T-cell (primary cell): ENCODE measurements around the gene NPHP4. TPM values are rescaled to one million over a fixed set of nuclear protein-coding genes. Genes with fewer than 3 reads are reported as not detected.
"Not testable (repeated sequence)": the region's sequence is repeated elsewhere in the genome, so short reads cannot be mapped to it uniquely, and the experiment has no call there.

Experiments
- ATAC-seq, 4 experiments: fragments of 200-7000 bp in 3 of 4; fragments of 150-1000 bp in 1 of 4; cut with Tn5 transposase; replicated peaks in 1 of 4; 1 replicate in 3 of 4; 2 replicates in 1 of 4; pipeline ENCODE4 v1.10.0; 2021; ENCODE audit warnings: moderate library complexity in 3 of 4, mild to moderate bottlenecking in 2 of 4, moderate number of reproducible peaks in 1 of 4
- CTCF ChIA-PET, 2 donors: fragments of 300-600 bp; sonication (Branson Sonifier 250); formaldehyde crosslinking; loops; one replicate each; lab custom pipeline; 2022; ENCODE audit warnings: antibody characterized with exemption in 2 of 2; lab: Charles Lee
- POLR2A ChIA-PET, 2 donors: fragments of 300-600 bp; sonication (Branson Sonifier 250); formaldehyde crosslinking; loops; one replicate each; lab custom pipeline; 2022; ENCODE audit warnings: antibody characterized with exemption in 2 of 2; lab: Charles Lee
- DNase-seq, 35 experiments: peaks; one replicate each; pipeline versions ENCODE4 v3.0.0 to v3.0.0-alpha.2; 2013 to 2023
- H3K27ac ChIP-seq: one replicate; pipeline ENCODE4 v1.5.1; 2013; ENCODE audit warnings: low read length
- H3K27me3 ChIP-seq, 2 experiments: replicated peaks in 1 of 2; 1 replicate in 1 of 2; 2 replicates in 1 of 2; pipeline versions ENCODE4 v1.6.1 to v1.7.0; 2013; ENCODE audit warnings: low read length in 1 of 2, mixed read lengths in 1 of 2; ENCODE audit not compliant: control insufficient read depth in 2 of 2, insufficient read depth in 2 of 2; ENCODE audit errors: extremely low read depth in 1 of 2
- H3K36me3 ChIP-seq, 2 donors: 1 replicate in 1 of 2; 2 replicates in 1 of 2; pipeline versions ENCODE4 v1.6.1 to v1.7.0; 2013; ENCODE audit warnings: low read length in 1 of 2; ENCODE audit not compliant: control insufficient read depth in 2 of 2, insufficient read depth in 1 of 2; ENCODE audit errors: extremely low read depth in 1 of 2
- H3K4me1 ChIP-seq, 2 experiments: 1 replicate in 1 of 2; 2 replicates in 1 of 2; pipeline versions ENCODE4 v1.6.1 to v1.7.0; 2013; ENCODE audit warnings: low read length in 2 of 2, mixed read lengths in 1 of 2; ENCODE audit not compliant: insufficient read depth in 2 of 2, control insufficient read depth in 1 of 2; ENCODE audit errors: extremely low read depth in 1 of 2
- H3K4me3 ChIP-seq, 2 donors: 1 replicate in 1 of 2; 2 replicates in 1 of 2; pipeline versions ENCODE4 v1.5.1 to v1.7.0; 2013; ENCODE audit warnings: mild to moderate bottlenecking in 2 of 2, low read length in 1 of 2, moderate library complexity in 1 of 2; ENCODE audit not compliant: control insufficient read depth in 1 of 2; ENCODE audit errors: extremely low read depth in 1 of 2
- H3K9me3 ChIP-seq: 2 replicates; pipeline ENCODE4 v1.7.0; 2013
- H3K27ac Mint-ChIP-seq, 2 donors: one replicate each; pipeline ENCODE4 v1.8.0; 2020 to 2021; ENCODE audit warnings: mild to moderate bottlenecking in 2 of 2, mixed read lengths in 2 of 2
- H3K27me3 Mint-ChIP-seq, 2 donors: one replicate each; pipeline ENCODE4 v1.8.0; 2021 to 2022; ENCODE audit warnings: mixed read lengths in 2 of 2
- H3K36me3 Mint-ChIP-seq: one replicate; pipeline ENCODE4 v1.8.0; 2021; ENCODE audit warnings: mixed read lengths
- H3K4me1 Mint-ChIP-seq, 3 donors: one replicate each; pipeline ENCODE4 v1.8.0; 2020 to 2022; ENCODE audit warnings: mixed read lengths in 3 of 3, mild to moderate bottlenecking in 1 of 3
- H3K4me3 Mint-ChIP-seq, 3 donors: one replicate each; pipeline ENCODE4 v1.8.0; 2020 to 2022; ENCODE audit warnings: mild to moderate bottlenecking in 3 of 3, mixed read lengths in 3 of 3, moderate library complexity in 3 of 3
- H3K9me3 Mint-ChIP-seq, 3 donors: one replicate each; pipeline ENCODE4 v1.8.0; 2020 to 2022; ENCODE audit warnings: mixed read lengths in 3 of 3
- WGBS: methylation state at CpG from one replicate; pipeline ENCODE4 v1.1.5; 2013; ENCODE audit warnings: missing lambda C conversion rate; ENCODE audit not compliant: insufficient coverage; 5-methylcytosine and 5-hydroxymethylcytosine counted together
- total RNA-seq, 35 experiments: library from RNA in 6 of 35; stranded (reverse) in 6 of 35; fragments of 120-200 nt in 1 of 35; gene quantifications; one replicate each; pipeline versions ENCODE4 v1.2.1 to v1.2.4 and lab custom pipeline; 2013 to 2026

NPHP4 gene
- total RNA-seq, 5 donors from 2014 or later (not counting 1 experiment from before 2014, with no cell fraction given) = 9.0 to 10.5 (median 9.8) TPM

- Histone ChIP-seq H3K36me3 (no peaks in the 10 kb centered on the region), H3K27me3 (no peaks in the 10 kb centered on the region), H3K27ac (no peak overlapping the region), H3K9me3 (no peaks in the 10 kb centered on the region), H3K4me1 (no peaks in the 10 kb centered on the region), H3K4me3 (no peak overlapping the region)
- Mint-ChIP-seq H3K27me3 (no peaks in the 10 kb centered on the region), H3K4me3 (no peak overlapping the region), H3K4me1 (no peaks in the 10 kb centered on the region), H3K27ac (no peak overlapping the region), H3K9me3 (peaks cover 0 to 5% (median 0%) of the 10 kb centered on the region in 3 donors), H3K36me3 (peaks cover 41% of the 10 kb centered on the region)
- WGBS = 94% methylated on average over 11 of the region's 17 CpGs
- POLR2A ChIA-PET = no interaction called here
- no peak for ATAC-seq
- DNase-seq = no peak
- CTCF ChIA-PET = no interaction called here
Observed at GRCh38 chr1:5898266-5898665, 94.0 kb downstream of the NPHP4 start.

- Histone ChIP-seq H3K27me3 (no peaks in the 10 kb centered on the region), H3K4me3 (no peak overlapping the region), H3K36me3 (no peaks in the 10 kb centered on the region), H3K4me1 (no peaks in the 10 kb centered on the region), H3K27ac (no peak overlapping the region), H3K9me3 (no peaks in the 10 kb centered on the region)
- ChIA-PET CTCF (no interaction called here), POLR2A (no interaction called here)
- Mint-ChIP-seq H3K27ac (no peak overlapping the region), H3K4me3 (no peak overlapping the region), H3K9me3 (peaks cover 0 to 5% (median 0%) of the 10 kb centered on the region in 3 donors), H3K36me3 (peaks cover 35% of the 10 kb centered on the region), H3K27me3 (no peaks in the 10 kb centered on the region), H3K4me1 (no peaks in the 10 kb centered on the region)
- WGBS = 93% methylated on average over 24 of the region's 29 CpGs
- no peak for DNase-seq
- ATAC-seq = no peak
Observed at GRCh38 chr1:5896706-5897660, 95.2 kb downstream of the NPHP4 start.

GRCh38 chr1:5895446-5896406 lies 96.5 kb downstream of the NPHP4 start:
- no peaks in the 10 kb centered on the region for H3K9me3 ChIP-seq

GRCh38 chr1:5893699-5894278 lies 98.4 kb downstream of the NPHP4 start:
- H3K9me3 ChIP-seq, H3K4me1 Mint-ChIP-seq, CTCF ChIA-PET, H3K4me1 ChIP-seq, POLR2A ChIA-PET, H3K4me3 Mint-ChIP-seq, H3K27ac Mint-ChIP-seq, H3K27ac ChIP-seq, H3K27me3 ChIP-seq, H3K4me3 ChIP-seq, ATAC-seq, H3K36me3 ChIP-seq, H3K9me3 Mint-ChIP-seq, H3K27me3 Mint-ChIP-seq, DNase-seq: not testable (repeated sequence)
- WGBS = no CpG with 5 or more reads among the region's 12 CpGs
- peaks cover 46% of the 10 kb centered on the region for H3K36me3 Mint-ChIP-seq

More at GRCh38 chr1:5895446-5896406, 96.5 kb downstream of the NPHP4 start:
- Mint-ChIP-seq H3K27me3 (no peaks in the 10 kb centered on the region), H3K4me1 (no peaks in the 10 kb centered on the region), H3K27ac (no peak overlapping the region), H3K4me3 (no peak overlapping the region), H3K36me3 (peaks cover 39% of the 10 kb centered on the region), H3K9me3 (peaks cover 0 to 5% (median 0%) of the 10 kb centered on the region in 3 donors)
- CTCF ChIA-PET = no interaction called here
- Histone ChIP-seq H3K27me3 (no peaks in the 10 kb centered on the region), H3K36me3 (no peaks in the 10 kb centered on the region), H3K4me1 (no peaks in the 10 kb centered on the region), H3K27ac (no peak overlapping the region), H3K4me3 (no peak overlapping the region)
- WGBS = 95% methylated on average over 27 of the region's 30 CpGs
- POLR2A ChIA-PET = no interaction called here
- ATAC-seq (no peak), DNase-seq (no peak)

- H3K27me3 ChIP-seq = no peaks in the 10 kb centered on the region
- POLR2A ChIA-PET = no interaction called here
- H3K4me3 ChIP-seq = no peak overlapping the region
- 94% methylated on average over 3 of the region's 8 CpGs for WGBS
- H3K36me3 Mint-ChIP-seq = peaks cover 41% of the 10 kb centered on the region
- no peak for ATAC-seq
- CTCF ChIA-PET = no interaction called here
- H3K4me3 Mint-ChIP-seq = no peak overlapping the region
- no peaks in the 10 kb centered on the region for H3K9me3 ChIP-seq
- no peaks in the 10 kb centered on the region for H3K27me3 Mint-ChIP-seq
- H3K27ac Mint-ChIP-seq = no peak overlapping the region
- DNase-seq = no peak
- H3K36me3 ChIP-seq = peaks cover 0 to 14% of the 10 kb centered on the region in 2 donors
- peaks cover 0 to 5% (median 0%) of the 10 kb centered on the region in 3 donors for H3K9me3 Mint-ChIP-seq
- H3K4me1 ChIP-seq = no peaks in the 10 kb centered on the region
- H3K4me1 Mint-ChIP-seq = no peaks in the 10 kb centered on the region
- H3K27ac ChIP-seq = no peak overlapping the region
Observed at GRCh38 chr1:5892329-5892728, 99.9 kb downstream of the NPHP4 start.

- Histone ChIP-seq H3K36me3 (peaks cover 0 to 16% of the 10 kb centered on the region in 2 donors), H3K4me3 (no peak overlapping the region), H3K27ac (no peak overlapping the region), H3K9me3 (no peaks in the 10 kb centered on the region), H3K27me3 (no peaks in the 10 kb centered on the region), H3K4me1 (no peaks in the 10 kb centered on the region)
- ATAC-seq (no peak), DNase-seq (no peak)
- ChIA-PET CTCF (no interaction called here), POLR2A (no interaction called here)
- Mint-ChIP-seq H3K27me3 (no peaks in the 10 kb centered on the region), H3K27ac (no peak overlapping the region), H3K36me3 (peaks cover 37% of the 10 kb centered on the region), H3K9me3 (peaks cover 0 to 5% (median 0%) of the 10 kb centered on the region in 3 donors), H3K4me3 (no peak overlapping the region), H3K4me1 (no peaks in the 10 kb centered on the region)
- 94% methylated on average over 8 of the region's 9 CpGs for WGBS
Observed at GRCh38 chr1:5891736-5892135, 100.5 kb downstream of the NPHP4 start.
